ENCODE results near the gene KRT78. TPM values are rescaled to one million over a fixed set of nuclear protein-coding genes. Genes with fewer than 3 reads are reported as not detected.

KRT78 gene
- polyA plus RNA-seq, 2 of the 4 experiments (the other 2 are of a cell fraction), result 0.09 to 0.12 TPM

- Histone ChIP-seq H3K4me2 (no peak overlapping the region), H3K4me3 (no peak overlapping the region), H3K9me3 (no peaks in the 10 kb centered on the region), H3K4me1 (peaks cover 22% of the 10 kb centered on the region), H3K27ac (peak overlapping the region in 1 of 2 experiments; percentile 48; a peak in 3 of 6 replicates)
- no peak for ATAC-seq
- FAIRE-seq, result no peak
- POLR2A ChIA-PET, result no interaction called here
- 65% methylated on average over 2 of the region's 2 CpGs for WGBS (ENCODE audit: missing lambda C conversion rate)
- TF ChIP-seq NPAS2 (CRISPR knock-in tag; IDR thresholded peaks at IDR 0.05; ENCODE audit: borderline replicate concordance) (no peak), KDM5A (IDR thresholded peaks at IDR 0.05) (no peak)
- CTCF ChIA-PET, result interaction anchor here (1.1 to 25.7 kb wide), 6 partner anchors 8 to 482 kb away, joined by 3 to 1221 read pairs (median 6); partner anchors contain the start of genes KRT84 and KRT85
- DNase-seq (ENCODE audit: low read depth in 1 of 2, low spot score in 1 of 2), result no peak
Observed at GRCh38 chr12:52862023-52862422, 13.2 kb upstream of the KRT78 start.

GRCh38 chr12:52861511-52861910 is 12.7 kb upstream of the KRT78 start:
- Histone ChIP-seq H3K4me3 (no peak overlapping the region), H3K4me1 (peaks cover 21% of the 10 kb centered on the region), H3K9me3 (no peaks in the 10 kb centered on the region), H3K27ac (peak overlapping the region in 1 of 2 experiments; percentile 48; a peak in 1 of 6 replicates), H3K4me2 (no peak overlapping the region)
- ATAC-seq (no peak), DNase-seq (ENCODE audit: low read depth in 1 of 2, low spot score in 1 of 2) (no peak), FAIRE-seq (no peak)
- POLR2A ChIA-PET, result no interaction called here
- TF ChIP-seq EHMT2 (IDR thresholded peaks at IDR 0.05; ENCODE audit: low read depth) (no peak), HES2 (IDR thresholded peaks at IDR 0.05) (no peak), FOXS1 (CRISPR knock-in tag; IDR thresholded peaks at IDR 0.05) (no peak), ATOH8 (CRISPR knock-in tag; IDR thresholded peaks at IDR 0.05; ENCODE audit: low read depth) (no peak), REST (IDR thresholded peaks at IDR 0.05) (no peak), ZSCAN20 (CRISPR knock-in tag; IDR thresholded peaks at IDR 0.05) (no peak), POLR2AphosphoS2 (conservative IDR thresholded peaks at IDR 0.05; ENCODE audit: low read length) (no peak), TP53 (CRISPR knock-in tag; IDR thresholded peaks at IDR 0.05) (no peak), GATA3 (IDR thresholded peaks at IDR 0.05; ENCODE audit: borderline replicate concordance) (no peak), EHF (CRISPR knock-in tag; IDR thresholded peaks at IDR 0.05) (no peak), CHD4 (IDR thresholded peaks at IDR 0.05; ENCODE audit: borderline replicate concordance) (no peak), BCL3 (IDR thresholded peaks at IDR 0.05) (no peak), ELK1 (IDR thresholded peaks at IDR 0.05; ENCODE audit: low read depth, low read length) (no peak), SMC3 (IDR thresholded peaks at IDR 0.05) (no peak), HOXA7 (CRISPR knock-in tag; IDR thresholded peaks at IDR 0.05) (no peak), NFE2L2 (conservative IDR thresholded peaks at IDR 0.05; ENCODE audit: low read length) (no peak)
- CTCF ChIA-PET, result interaction anchor here (1.1 to 25.7 kb wide), 6 partner anchors 9 to 481 kb away, joined by 3 to 1221 read pairs (median 6); partner anchors contain the start of genes KRT84 and KRT85
- 91% methylated on average over 7 of the region's 7 CpGs for WGBS (ENCODE audit: missing lambda C conversion rate)

Data from A549 (cell line).